HG02798 (cell line): Measurements from ENCODE around the gene CCNA2.
A peak's percentile ranks its signal among the peaks of the same experiment; 100 is the strongest.

Source experiments
- ATAC-seq: cut with Tn5 transposase; IDR thresholded peaks from one replicate; pipeline ENCODE4 v1.9.1; 2021; ENCODE audit warnings: mild to moderate bottlenecking; ENCODE audit not compliant: unreplicated experiment, poor library complexity

CCNA2 gene

DNA sequence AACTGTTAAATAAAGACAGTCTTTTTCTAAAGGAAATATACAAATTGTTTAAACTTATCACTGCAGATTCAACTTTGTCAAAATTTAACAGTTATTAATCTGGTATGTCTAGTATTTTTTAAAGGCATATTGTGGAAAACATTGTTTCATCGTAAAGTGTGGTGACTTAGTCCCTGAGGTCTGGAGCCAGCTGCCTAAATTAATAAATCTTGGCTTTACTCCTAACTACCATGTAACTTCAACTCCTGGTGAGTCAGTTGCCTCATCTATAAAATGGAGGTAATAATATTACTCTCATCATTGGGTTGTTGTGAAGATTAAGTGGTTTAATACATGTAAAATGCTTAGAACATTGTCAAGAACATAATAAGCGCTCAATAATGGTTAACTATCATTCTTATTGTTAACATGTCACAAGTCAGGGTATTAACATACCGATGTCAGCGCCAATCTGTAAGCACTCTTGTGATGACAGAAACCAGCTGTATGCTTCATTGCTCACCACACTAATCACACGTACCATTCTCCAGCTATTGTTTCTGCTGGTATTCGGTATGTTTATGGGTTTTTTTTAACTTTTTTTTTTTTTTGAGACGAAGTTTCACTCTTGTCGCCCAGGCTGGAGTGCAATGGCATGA is 44.6 kb downstream of the CCNA2 start:
- ATAC-seq: no peak

DNA sequence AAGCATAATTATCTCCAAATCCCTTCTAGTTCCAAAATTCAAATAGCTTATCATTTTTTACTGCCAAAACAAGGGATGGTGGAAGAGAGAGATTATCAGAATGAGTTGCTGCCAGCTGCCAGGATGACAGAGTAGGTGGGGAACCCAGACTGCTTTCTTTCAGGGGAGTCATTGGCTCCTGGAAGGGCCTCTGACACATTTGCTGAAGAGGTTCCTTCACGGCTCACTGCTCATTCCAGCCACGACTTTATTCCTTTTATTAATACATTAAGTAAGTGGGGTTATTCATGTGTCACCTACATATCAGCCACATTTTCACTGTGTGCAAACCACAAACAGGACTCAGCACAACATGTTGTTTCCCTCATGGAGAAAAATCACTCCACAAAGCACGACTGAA is 46.1 kb downstream of the CCNA2 start:
- ATAC-seq: peak; percentile 59

- ATAC-seq: no peak
These were observed 46.9 kb downstream of the CCNA2 start for GRCh38 chr4:121776610-121777401.

- ATAC-seq: no peak
These were observed 49.8 kb downstream of the CCNA2 start for GRCh38 chr4:121773883-121774282.

DNA sequence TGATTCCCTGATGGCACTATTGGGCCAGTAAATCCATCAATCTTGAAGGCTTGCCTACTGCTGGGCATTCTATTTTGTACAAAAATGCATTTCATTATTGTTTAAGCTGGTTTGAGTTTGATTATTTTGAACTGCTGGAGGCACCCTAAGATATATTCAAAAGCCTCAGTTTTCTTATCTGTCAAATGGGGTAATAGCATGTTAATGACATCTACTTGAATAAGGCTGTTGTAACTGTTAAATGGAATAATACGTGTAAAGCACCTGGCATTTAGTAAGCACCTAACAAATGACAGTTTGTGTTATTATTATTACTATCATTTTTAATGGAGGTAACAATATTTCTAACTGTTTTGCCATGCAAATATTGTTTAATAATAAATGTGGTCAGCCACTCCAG is 51.8 kb downstream of the CCNA2 start:
- ATAC-seq: no peak

- no peak for ATAC-seq
These were observed 54.3 kb downstream of the CCNA2 start for GRCh38 chr4:121769341-121769740.

DNA sequence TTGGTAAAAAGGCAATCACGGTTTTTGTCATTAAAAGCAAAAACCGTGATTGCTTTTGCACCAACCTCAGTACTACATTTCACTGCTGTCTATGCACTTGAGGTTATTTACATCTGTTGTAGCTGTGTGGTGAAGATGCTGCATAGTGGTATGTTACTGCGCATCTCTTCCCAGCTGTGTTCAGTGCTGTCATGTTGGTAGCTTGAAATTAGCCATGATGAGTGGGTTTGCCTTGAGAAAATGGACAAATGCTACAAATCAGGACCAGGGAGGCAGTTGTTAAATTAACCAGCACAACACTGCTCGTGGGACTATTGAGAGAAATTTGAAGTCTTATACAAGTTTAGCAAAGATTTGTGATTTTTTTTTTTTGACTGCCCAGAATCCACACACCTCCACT is 56.5 kb downstream of the CCNA2 start:
- no peak for ATAC-seq
